ENCODE measurements around the gene MYEOV. TPM values are rescaled to one million over a fixed set of nuclear protein-coding genes. Genes with fewer than 3 reads are reported as not detected.

MYEOV gene
- total and polyA plus RNA-seq, 5 donors from 2014 or later: 1.0 TPM; not detected in 4

- H3K27me3 Mint-ChIP-seq: peaks cover 11% of the 10 kb centered on the region
- H3K36me3 Mint-ChIP-seq: peaks cover 2% of the 10 kb centered on the region
- no peak overlapping the region for H3K27ac ChIP-seq (ENCODE audit: insufficient read depth, low read length, poor library complexity, severe bottlenecking)
- DNase-seq (no peak), ATAC-seq (ENCODE audit: low read depth in 2 of 2) (no peak)
- H3K4me3 ChIP-seq (ENCODE audit: low read depth, low read length): no peak overlapping the region
- no peak overlapping the region for H3K4me3 Mint-ChIP-seq
- H3K9me3 ChIP-seq (ENCODE audit: control insufficient read depth in 2 of 2, low read length in 2 of 2): peaks cover 0 to 5% of the 10 kb centered on the region in 2 experiments
- no peak overlapping the region for H3K27ac Mint-ChIP-seq
- H3K4me1 Mint-ChIP-seq: peaks cover 0 to 2% (median 0%) of the 10 kb centered on the region in 4 donors
- H3K9me3 Mint-ChIP-seq: peaks cover 0 to 5% (median 2%) of the 10 kb centered on the region in 7 donors
- no peaks in the 10 kb centered on the region for H3K4me1 ChIP-seq (ENCODE audit: control insufficient read depth, insufficient read depth, low read length, poor library complexity, severe bottlenecking)
- H3K36me3 ChIP-seq (ENCODE audit: control insufficient read depth, insufficient read depth, low read length): no peaks in the 10 kb centered on the region
- no peaks in the 10 kb centered on the region for H3K27me3 ChIP-seq (ENCODE audit: control insufficient read depth, insufficient read depth, low read length)
Measured at GRCh38 chr11:69251057-69251393, 42.9 kb upstream of the MYEOV start.

- H3K36me3 Mint-ChIP-seq: no peaks in the 10 kb centered on the region
- no peak overlapping the region for H3K27ac Mint-ChIP-seq
- no peaks in the 10 kb centered on the region for H3K36me3 ChIP-seq (ENCODE audit: control insufficient read depth, insufficient read depth, low read length)
- DNase-seq (no peak), ATAC-seq (ENCODE audit: low read depth in 2 of 2) (no peak)
- no peaks in the 10 kb centered on the region for H3K4me1 Mint-ChIP-seq
- peaks cover 0 to 5% of the 10 kb centered on the region in 2 experiments for H3K9me3 ChIP-seq (ENCODE audit: control insufficient read depth in 2 of 2, low read length in 2 of 2)
- H3K4me3 ChIP-seq (ENCODE audit: low read depth, low read length): no peak overlapping the region
- no peaks in the 10 kb centered on the region for H3K4me1 ChIP-seq (ENCODE audit: control insufficient read depth, insufficient read depth, low read length, poor library complexity, severe bottlenecking)
- H3K4me3 Mint-ChIP-seq: no peak overlapping the region
- H3K27me3 ChIP-seq (ENCODE audit: control insufficient read depth, insufficient read depth, low read length): no peaks in the 10 kb centered on the region
- H3K27me3 Mint-ChIP-seq: peaks cover 6% of the 10 kb centered on the region
- peaks cover 0 to 7% (median 2%) of the 10 kb centered on the region in 7 donors for H3K9me3 Mint-ChIP-seq
- H3K27ac ChIP-seq (ENCODE audit: insufficient read depth, low read length, poor library complexity, severe bottlenecking): no peak overlapping the region
Measured at GRCh38 chr11:69251639-69252489, 42.1 kb upstream of the MYEOV start.

GRCh38 chr11:69252490-69252837 is 41.5 kb upstream of the MYEOV start:
- Mint-ChIP-seq H3K27me3 (peaks cover 6% of the 10 kb centered on the region), H3K4me1 (no peaks in the 10 kb centered on the region), H3K9me3 (peaks cover 0 to 7% (median 2%) of the 10 kb centered on the region in 7 donors), H3K4me3 (no peak overlapping the region), H3K36me3 (no peaks in the 10 kb centered on the region), H3K27ac (no peak overlapping the region)
- Histone ChIP-seq H3K27ac (ENCODE audit: insufficient read depth, low read length, poor library complexity, severe bottlenecking) (no peak overlapping the region), H3K9me3 (ENCODE audit: control insufficient read depth in 2 of 2, low read length in 2 of 2) (peaks cover 0 to 5% of the 10 kb centered on the region in 2 experiments), H3K4me3 (ENCODE audit: low read depth, low read length) (no peak overlapping the region), H3K36me3 (ENCODE audit: control insufficient read depth, insufficient read depth, low read length) (no peaks in the 10 kb centered on the region), H3K4me1 (ENCODE audit: control insufficient read depth, insufficient read depth, low read length, poor library complexity, severe bottlenecking) (no peaks in the 10 kb centered on the region), H3K27me3 (ENCODE audit: control insufficient read depth, insufficient read depth, low read length) (no peaks in the 10 kb centered on the region)
- DNase-seq (no peak), ATAC-seq (ENCODE audit: low read depth in 2 of 2) (no peak)

GRCh38 chr11:69253028-69253427 is 40.9 kb upstream of the MYEOV start:
- no peaks in the 10 kb centered on the region for H3K36me3 ChIP-seq (ENCODE audit: control insufficient read depth, insufficient read depth, low read length)
- Mint-ChIP-seq H3K27me3 (peaks cover 6% of the 10 kb centered on the region), H3K36me3 (no peaks in the 10 kb centered on the region), H3K4me3 (no peak overlapping the region), H3K4me1 (no peaks in the 10 kb centered on the region), H3K27ac (no peak overlapping the region), H3K9me3 (peaks cover 0 to 7% (median 2%) of the 10 kb centered on the region in 7 donors)
- no peak overlapping the region for H3K27ac ChIP-seq (ENCODE audit: insufficient read depth, low read length, poor library complexity, severe bottlenecking)
- H3K4me3 ChIP-seq (ENCODE audit: low read depth, low read length): no peak overlapping the region
- H3K9me3 ChIP-seq (ENCODE audit: control insufficient read depth in 2 of 2, low read length in 2 of 2): peaks cover 0 to 5% of the 10 kb centered on the region in 2 experiments
- no peak for DNase-seq
- no peaks in the 10 kb centered on the region for H3K4me1 ChIP-seq (ENCODE audit: control insufficient read depth, insufficient read depth, low read length, poor library complexity, severe bottlenecking)
- H3K27me3 ChIP-seq (ENCODE audit: control insufficient read depth, insufficient read depth, low read length): no peaks in the 10 kb centered on the region
- ATAC-seq (ENCODE audit: low read depth in 2 of 2): no peak

DNA sequence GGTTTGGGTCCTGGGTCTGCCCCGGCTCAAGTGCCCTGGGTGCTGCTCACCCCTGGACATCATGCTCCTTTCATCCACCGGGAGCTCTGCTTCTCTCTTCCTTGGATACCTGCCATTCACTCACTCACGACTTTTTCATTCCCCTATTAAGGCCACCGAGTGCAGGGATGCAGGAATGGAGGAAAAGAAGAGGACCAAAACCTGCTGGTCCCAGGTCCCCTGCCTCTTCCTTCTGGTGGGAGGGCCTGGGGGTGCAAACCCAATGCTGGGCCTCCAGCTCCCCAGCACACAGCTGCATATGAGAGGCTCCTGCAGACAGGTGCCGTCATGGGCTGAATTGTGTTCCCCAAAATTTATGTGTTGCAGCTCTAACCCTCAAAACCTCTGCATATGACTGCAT is 36.8 kb upstream of the MYEOV start:
- Histone ChIP-seq H3K4me3 (ENCODE audit: low read depth, low read length) (no peak overlapping the region), H3K27ac (ENCODE audit: insufficient read depth, low read length, poor library complexity, severe bottlenecking) (no peak overlapping the region), H3K27me3 (ENCODE audit: control insufficient read depth, insufficient read depth, low read length) (no peaks in the 10 kb centered on the region), H3K9me3 (ENCODE audit: control insufficient read depth in 2 of 2, low read length in 2 of 2) (peaks cover 0 to 5% of the 10 kb centered on the region in 2 experiments), H3K36me3 (ENCODE audit: control insufficient read depth, insufficient read depth, low read length) (no peaks in the 10 kb centered on the region), H3K4me1 (ENCODE audit: control insufficient read depth, insufficient read depth, low read length, poor library complexity, severe bottlenecking) (no peaks in the 10 kb centered on the region)
- H3K27me3 Mint-ChIP-seq: no peaks in the 10 kb centered on the region
- no peak overlapping the region for H3K4me3 Mint-ChIP-seq
- DNase-seq (no peak), ATAC-seq (ENCODE audit: low read depth in 2 of 2) (no peak)
- peaks cover 0 to 7% (median 2%) of the 10 kb centered on the region in 7 donors for H3K9me3 Mint-ChIP-seq
- peaks cover 0 to 4% (median 0%) of the 10 kb centered on the region in 4 donors for H3K4me1 Mint-ChIP-seq
- no peak overlapping the region for H3K27ac Mint-ChIP-seq
- H3K36me3 Mint-ChIP-seq: no peaks in the 10 kb centered on the region

- H3K27me3 Mint-ChIP-seq: no peaks in the 10 kb centered on the region
- no peak overlapping the region for H3K4me3 Mint-ChIP-seq
- Histone ChIP-seq H3K9me3 (ENCODE audit: control insufficient read depth in 2 of 2, low read length in 2 of 2) (peaks cover 0 to 2% of the 10 kb centered on the region in 2 experiments), H3K4me3 (ENCODE audit: low read depth, low read length) (no peak overlapping the region), H3K27me3 (ENCODE audit: control insufficient read depth, insufficient read depth, low read length) (no peaks in the 10 kb centered on the region), H3K27ac (ENCODE audit: insufficient read depth, low read length, poor library complexity, severe bottlenecking) (no peak overlapping the region), H3K4me1 (ENCODE audit: control insufficient read depth, insufficient read depth, low read length, poor library complexity, severe bottlenecking) (no peaks in the 10 kb centered on the region), H3K36me3 (ENCODE audit: control insufficient read depth, insufficient read depth, low read length) (no peaks in the 10 kb centered on the region)
- ATAC-seq (ENCODE audit: low read depth in 2 of 2) (no peak), DNase-seq (no peak)
- no peak overlapping the region for H3K27ac Mint-ChIP-seq
- no peaks in the 10 kb centered on the region for H3K36me3 Mint-ChIP-seq
- H3K9me3 Mint-ChIP-seq: peaks cover 0 to 7% (median 2%) of the 10 kb centered on the region in 7 donors
- peaks cover 0 to 4% (median 0%) of the 10 kb centered on the region in 4 donors for H3K4me1 Mint-ChIP-seq
Measured at GRCh38 chr11:69257838-69258658, 35.9 kb upstream of the MYEOV start.

- no peak overlapping the region for H3K4me3 Mint-ChIP-seq
- Histone ChIP-seq H3K27ac (ENCODE audit: insufficient read depth, low read length, poor library complexity, severe bottlenecking) (no peak overlapping the region), H3K4me1 (ENCODE audit: control insufficient read depth, insufficient read depth, low read length, poor library complexity, severe bottlenecking) (no peaks in the 10 kb centered on the region), H3K4me3 (ENCODE audit: low read depth, low read length) (no peak overlapping the region), H3K36me3 (ENCODE audit: control insufficient read depth, insufficient read depth, low read length) (no peaks in the 10 kb centered on the region), H3K9me3 (ENCODE audit: control insufficient read depth in 2 of 2, low read length in 2 of 2) (no peaks in the 10 kb centered on the region), H3K27me3 (ENCODE audit: control insufficient read depth, insufficient read depth, low read length) (no peaks in the 10 kb centered on the region)
- no peaks in the 10 kb centered on the region for H3K36me3 Mint-ChIP-seq
- H3K4me1 Mint-ChIP-seq: peaks cover 0 to 4% (median 0%) of the 10 kb centered on the region in 4 donors
- H3K27ac Mint-ChIP-seq: no peak overlapping the region
- peaks cover 0 to 7% (median 2%) of the 10 kb centered on the region in 7 donors for H3K9me3 Mint-ChIP-seq
- H3K27me3 Mint-ChIP-seq: no peaks in the 10 kb centered on the region
- no peak for DNase-seq
- no peak for ATAC-seq (ENCODE audit: low read depth in 2 of 2)
Measured at GRCh38 chr11:69259096-69259495, 34.9 kb upstream of the MYEOV start.

Measured in CD4-positive, CD25-positive, alpha-beta regulatory T cell (primary cell).